GM12891 (cell line): ENCODE data around the gene DYNC1LI1.

Experiments
- DNase-seq: peaks from one replicate; pipeline ENCODE4 v3.0.0; 2011; ENCODE audit warnings: low spot score; ENCODE audit not compliant: insufficient read length
- FAIRE-seq: peaks from 2 replicates; lab custom pipeline; 2011; peaks lifted over from hg19 to GRCh38; lab: Jason Lieb, UNC
- PAX5 ChIP-seq: IDR thresholded peaks from 2 replicates; pipeline ENCODE4 v1.6.1; 2011; ENCODE audit warnings: low read length, moderate library complexity, mild to moderate bottlenecking; ENCODE audit not compliant: insufficient read depth, severe bottlenecking
- POLR2A ChIP-seq: IDR thresholded peaks from 2 replicates; pipeline ENCODE4 v1.6.1; 2011; ENCODE audit warnings: low read depth, low read length, control low read depth
- POLR2AphosphoS5 ChIP-seq: IDR thresholded peaks from 2 replicates; pipeline ENCODE4 v1.6.1; 2011; ENCODE audit warnings: low read depth, low read length, control low read depth
- POU2F2 ChIP-seq: IDR thresholded peaks from 2 replicates; pipeline ENCODE4 v1.6.1; 2011; ENCODE audit warnings: low read depth, mild to moderate bottlenecking, control low read depth, low read length, moderate library complexity
- SPI1 ChIP-seq: IDR thresholded peaks from 2 replicates; pipeline ENCODE4 v1.6.1; 2011; ENCODE audit warnings: low read depth, low read length, control low read depth
- TAF1 ChIP-seq: IDR thresholded peaks from 2 replicates; pipeline ENCODE4 v1.6.1; 2011; ENCODE audit warnings: low read depth, low read length, control low read depth

DYNC1LI1 gene

DNA sequence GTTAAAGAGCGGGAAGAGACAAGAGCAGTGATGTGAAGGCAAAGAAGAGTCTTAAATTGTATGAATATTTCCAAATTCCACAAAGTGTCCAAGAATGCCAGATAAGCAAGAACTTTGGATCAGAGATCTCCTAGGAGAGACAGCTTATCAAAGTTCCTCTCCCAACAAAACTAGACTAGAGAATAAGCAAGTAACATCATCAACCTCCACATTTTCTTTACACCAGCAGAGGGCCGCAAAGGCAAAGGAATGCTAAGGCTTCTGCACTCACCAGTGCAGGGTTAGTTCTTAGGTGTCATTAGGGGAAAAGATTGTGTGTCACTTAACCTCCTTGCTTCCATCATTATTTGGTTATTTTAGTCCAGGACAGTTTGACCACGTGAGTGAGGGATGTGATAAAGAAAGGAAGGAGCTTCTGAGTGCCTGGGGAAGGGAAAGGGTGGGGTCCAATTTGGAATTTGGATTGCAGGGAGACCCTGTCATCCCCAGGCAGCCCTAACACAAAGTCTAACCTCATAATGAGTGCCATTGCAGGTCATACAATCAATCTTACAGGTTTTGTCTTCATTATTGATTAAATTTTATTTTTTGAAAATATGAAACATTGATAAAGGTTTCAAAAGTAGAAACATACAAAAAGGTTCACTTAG, 60.5 kb downstream of the DYNC1LI1 start:
- DNase-seq (peak; percentile 42), FAIRE-seq (peak; percentile 95)

DNA sequence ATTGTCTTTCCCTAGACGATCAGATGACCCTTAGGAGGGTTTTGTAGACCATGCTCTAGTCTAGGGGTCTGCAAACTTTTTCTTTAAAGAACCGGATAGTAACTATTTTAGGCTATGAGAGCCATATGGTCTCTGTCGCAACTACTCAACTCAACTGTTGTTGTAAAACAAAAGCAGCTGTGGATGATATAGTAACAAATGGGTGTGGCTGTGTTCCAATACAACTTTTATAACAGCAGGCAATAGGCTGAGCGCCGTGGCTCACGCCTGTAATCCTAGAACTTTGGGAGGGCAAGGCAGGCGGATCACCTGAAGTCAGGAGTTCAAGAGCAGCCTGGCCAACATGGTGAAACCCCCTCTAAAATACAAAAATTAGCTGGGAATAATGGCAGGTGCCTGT, 61.9 kb downstream of the DYNC1LI1 start:
- DNase-seq = no peak

More for the DNA sequence above, 60.5 kb downstream of the DYNC1LI1 start:
- TF ChIP-seq POLR2AphosphoS5 = no peak
- no peak for TF ChIP-seq PAX5
- TF ChIP-seq SPI1 = no peak
- TF ChIP-seq POLR2A = no peak
- no peak for TF ChIP-seq TAF1
- no peak for TF ChIP-seq POU2F2

DNA sequence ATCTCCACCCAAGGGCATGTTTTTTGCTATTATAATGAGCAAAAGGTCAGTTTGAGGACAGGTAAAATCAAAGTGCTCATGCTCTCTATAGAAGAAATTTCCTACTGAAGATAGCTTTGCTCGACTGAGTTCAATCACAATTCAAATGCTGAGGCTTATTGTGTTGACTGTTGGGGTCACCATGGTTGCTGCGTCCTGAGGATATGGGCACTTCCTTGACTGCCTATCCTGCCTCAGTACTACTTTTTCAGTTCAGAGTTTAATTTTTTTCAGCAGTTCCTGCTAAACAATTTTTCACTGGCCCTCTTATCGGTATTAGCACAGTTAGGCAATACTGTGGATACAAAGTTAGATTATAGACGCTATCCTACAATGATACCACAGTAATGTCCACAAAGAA, 64.2 kb downstream of the DYNC1LI1 start:
- DNase-seq (no peak), FAIRE-seq (no peak)
- TF ChIP-seq SPI1 (no peak), PAX5 (no peak), POLR2A (no peak), POLR2AphosphoS5 (no peak), POU2F2 (no peak), TAF1 (no peak)

More for the DNA sequence above, 61.9 kb downstream of the DYNC1LI1 start:
- no peak for FAIRE-seq
- no peak for TF ChIP-seq POLR2AphosphoS5
- TF ChIP-seq SPI1 = no peak
- TF ChIP-seq PAX5 = no peak
- TF ChIP-seq POU2F2 = no peak
- TF ChIP-seq TAF1 = no peak
- TF ChIP-seq POLR2A = no peak

DNA sequence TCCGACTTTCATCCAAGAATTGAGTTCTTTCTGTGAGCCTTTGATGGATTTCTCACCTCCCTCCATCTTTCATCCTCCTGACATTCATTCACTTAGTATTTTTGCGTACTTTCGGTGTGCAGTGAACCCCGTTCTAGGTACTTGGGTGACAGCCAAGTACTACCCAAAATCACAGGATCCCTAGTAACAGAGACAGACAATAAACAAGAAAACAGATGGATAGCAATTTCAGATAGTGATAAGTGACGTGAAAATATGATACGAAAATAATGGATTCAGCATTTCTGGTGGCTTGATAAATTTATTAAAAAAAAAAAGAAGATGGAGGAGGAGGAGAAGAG, 67.7 kb downstream of the DYNC1LI1 start:
- TF ChIP-seq POU2F2 = no peak
- TF ChIP-seq POLR2A = no peak
- TF ChIP-seq POLR2AphosphoS5 = no peak
- TF ChIP-seq SPI1 = no peak
- no peak for TF ChIP-seq PAX5
- TF ChIP-seq TAF1 = no peak
- DNase-seq (no peak), FAIRE-seq (no peak)

DNA sequence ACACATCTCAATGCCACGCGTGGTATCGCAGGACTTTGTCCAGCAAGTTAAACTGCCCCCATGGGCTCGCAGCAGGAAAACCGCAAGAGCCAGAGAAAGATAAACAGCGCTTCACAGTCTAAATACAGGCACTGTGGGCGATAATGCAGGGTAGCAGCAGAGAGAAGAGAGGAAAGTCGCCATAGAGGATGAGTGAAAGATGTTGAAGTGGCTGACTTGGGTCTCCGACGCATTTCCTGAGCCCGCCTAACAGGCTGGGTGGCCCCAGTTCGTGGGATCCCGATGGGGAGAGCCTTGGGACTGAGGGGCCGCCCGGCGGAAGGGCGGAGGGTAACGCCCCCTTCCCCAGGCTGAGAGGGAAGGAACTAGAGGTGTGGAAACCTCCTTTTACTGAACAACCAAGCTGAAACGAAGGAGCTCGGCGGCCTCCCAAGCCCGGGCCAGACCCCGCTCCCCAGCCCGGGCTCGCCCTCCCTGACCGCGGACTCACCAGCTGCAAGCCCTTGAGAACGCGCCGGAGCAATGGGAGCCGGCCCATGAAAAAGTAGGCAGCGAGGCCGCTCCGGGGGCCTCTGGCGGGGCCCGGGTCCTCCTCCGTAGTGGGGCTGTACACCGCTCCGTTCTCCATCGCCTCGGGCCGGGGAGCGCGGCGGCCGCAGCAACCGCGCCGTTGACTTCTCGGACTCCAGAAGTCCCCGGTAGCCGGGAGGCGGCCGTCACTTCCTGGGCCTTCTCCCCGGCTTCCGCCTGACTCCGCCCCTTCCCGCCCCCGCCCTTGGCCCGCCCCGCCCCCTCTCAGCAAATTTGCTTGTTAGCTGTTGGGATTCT, 68.3 kb downstream of the DYNC1LI1 start, which contains the start of gene CMTM6:
CMTM6 (minus strand) TSS at position 735 of the 828 bp plus-strand sequence; CDS start at position 628, 107 bp downstream.
- FAIRE-seq (peak; percentile 85), DNase-seq (peak; percentile 86)
- TF ChIP-seq POLR2A (peak; percentile 56; the same call in 1 of the 2 replicates), POLR2AphosphoS5 (peak; percentile 59; the same call in 1 of the 2 replicates), SPI1 (no peak), PAX5 (no peak), TAF1 (0 out of 2 replicates have a peak, but pooled peaks have one; percentile 35), POU2F2 (no peak)

DNA sequence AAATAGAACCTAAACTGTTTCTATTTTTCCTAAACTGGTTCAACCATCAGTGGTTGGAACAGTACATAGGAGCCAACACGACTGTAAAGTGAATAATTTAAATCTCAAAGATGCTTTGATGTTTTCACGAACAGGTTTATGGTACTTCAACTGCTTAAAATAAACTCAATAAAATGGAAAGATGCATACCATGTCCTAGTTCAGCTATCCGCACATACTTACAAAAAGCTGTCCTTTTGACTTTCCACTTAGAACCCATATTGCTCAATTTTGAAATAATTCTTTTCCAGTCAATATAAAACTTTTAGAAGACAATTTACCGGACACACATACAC, 68.9 kb downstream of the DYNC1LI1 start:
- TF ChIP-seq POLR2A (no peak), POLR2AphosphoS5 (no peak), TAF1 (no peak), PAX5 (no peak), POU2F2 (no peak), SPI1 (no peak)
- FAIRE-seq (no peak), DNase-seq (no peak)

DNA sequence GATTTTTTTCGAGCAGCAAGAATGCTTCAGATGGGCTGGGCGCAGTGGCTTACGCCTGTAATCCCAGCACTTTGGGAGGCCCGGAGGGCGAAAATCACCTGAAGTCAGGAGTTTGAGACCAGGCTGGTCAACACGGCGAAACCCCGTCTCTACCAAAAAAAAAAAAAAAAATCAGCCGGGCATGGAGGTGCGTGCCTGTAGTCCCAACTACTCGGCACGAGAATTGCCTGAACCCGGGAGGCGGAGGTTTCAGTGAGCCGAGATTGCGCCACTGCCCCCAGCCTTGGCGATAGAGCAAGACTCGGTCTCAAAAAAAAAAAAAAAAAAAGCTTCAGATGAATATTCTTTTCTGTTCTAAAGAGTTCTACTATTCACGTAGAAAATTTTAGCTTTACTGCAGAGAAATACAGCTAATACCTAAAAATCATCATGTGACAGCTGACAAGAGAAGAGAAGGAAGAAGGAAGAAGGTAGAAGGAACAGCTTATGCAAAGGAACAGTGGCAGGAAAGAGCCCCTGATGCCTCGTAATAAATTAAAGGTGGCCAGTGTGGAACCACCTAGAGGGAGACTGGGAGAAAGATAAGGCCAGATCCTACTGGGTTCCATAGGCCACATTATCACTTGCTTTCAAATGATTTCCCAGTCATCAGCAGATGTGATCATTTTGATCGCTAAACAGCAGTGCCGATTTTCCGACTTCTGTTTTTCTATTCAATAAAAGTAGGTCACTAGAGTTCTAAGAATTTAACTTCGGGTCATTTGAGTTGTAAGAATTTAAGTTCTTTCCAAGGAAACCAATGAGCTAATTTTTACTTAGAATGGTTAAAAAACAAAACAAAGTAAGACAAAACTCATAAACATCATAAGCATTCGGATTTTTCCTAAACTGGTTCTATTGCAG, 69.5 kb downstream of the DYNC1LI1 start:
- no peak for TF ChIP-seq POLR2A
- no peak for TF ChIP-seq TAF1
- TF ChIP-seq POLR2AphosphoS5 = no peak
- TF ChIP-seq PAX5 = no peak
- DNase-seq = no peak
- no peak for FAIRE-seq

DNA sequence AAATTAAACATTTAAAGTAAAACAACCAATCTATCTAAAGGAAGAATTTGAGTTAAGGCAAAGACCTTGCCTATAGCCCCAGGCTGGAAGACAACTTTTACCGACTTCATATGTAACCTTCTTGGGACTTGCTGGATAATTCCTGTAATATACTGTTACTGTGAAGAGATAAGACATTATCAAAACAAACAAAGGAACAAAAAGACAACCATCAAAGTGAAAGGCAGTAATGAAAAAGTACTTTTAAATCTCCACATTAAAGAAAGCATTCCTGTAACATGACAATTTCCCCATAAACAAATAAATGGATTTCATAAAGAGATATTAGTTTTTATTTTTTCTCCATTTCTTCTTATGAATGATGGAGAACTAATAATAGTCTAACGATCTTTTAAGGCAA, 70.4 kb downstream of the DYNC1LI1 start:
- no peak for TF ChIP-seq POLR2A
- no peak for TF ChIP-seq POU2F2
- no peak for TF ChIP-seq PAX5
- no peak for TF ChIP-seq SPI1
- TF ChIP-seq TAF1 = no peak
- no peak for TF ChIP-seq POLR2AphosphoS5
- FAIRE-seq (no peak), DNase-seq (no peak)

DNA sequence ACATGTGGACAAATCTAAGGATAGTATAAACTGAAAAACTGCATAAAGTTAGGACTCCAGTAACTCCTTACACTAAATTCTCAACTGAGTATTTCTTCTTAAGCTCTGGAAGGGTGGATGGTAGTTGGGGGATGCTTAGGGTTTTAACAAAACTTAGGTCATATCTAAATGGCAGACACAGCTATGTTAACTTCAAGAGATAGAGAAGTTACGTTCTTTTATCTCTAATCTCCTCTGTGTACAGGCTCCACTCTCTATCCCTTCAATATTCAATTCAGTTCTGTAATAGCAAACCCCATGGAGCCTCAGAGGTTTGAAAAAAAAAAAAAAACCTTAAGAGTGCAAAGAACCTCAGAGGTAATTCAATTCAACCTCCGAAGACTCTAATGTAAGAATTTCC, 71.1 kb downstream of the DYNC1LI1 start:
- TF ChIP-seq PAX5 (no peak), POLR2AphosphoS5 (no peak), POLR2A (no peak), TAF1 (no peak), POU2F2 (no peak)
- DNase-seq (no peak), FAIRE-seq (no peak)
